IPS DF 6.9 (cell line): Measurements from ENCODE around the gene CACNA1I.
A peak's percentile ranks its signal among the peaks of the same experiment; 100 is the strongest.

Experiments
- DNase-seq: peaks from one replicate; pipeline ENCODE4 v3.0.0-alpha.2; 2013; ENCODE audit warnings: low read depth, low spot score
- H3K27ac ChIP-seq: one replicate; pipeline ENCODE4 v1.5.1; 2013; ENCODE audit warnings: low read length, control low read depth
- H3K27me3 ChIP-seq: 2 replicates; pipeline ENCODE4 v1.6.1; 2013; ENCODE audit warnings: mild to moderate bottlenecking, low read length; ENCODE audit not compliant: control insufficient read depth, insufficient read depth
- H3K36me3 ChIP-seq: 2 replicates; pipeline ENCODE4 v1.6.1; 2013; ENCODE audit warnings: low read length; ENCODE audit not compliant: control insufficient read depth, insufficient read depth
- H3K4me1 ChIP-seq: 2 replicates; pipeline ENCODE4 v1.6.1; 2013; ENCODE audit warnings: low read length; ENCODE audit not compliant: control insufficient read depth, insufficient read depth
- H3K4me3 ChIP-seq: 2 replicates; pipeline ENCODE4 v1.5.1; 2013; ENCODE audit warnings: mild to moderate bottlenecking, low read length
- H3K9me3 ChIP-seq: 2 replicates; pipeline ENCODE4 v1.6.1; 2013; ENCODE audit warnings: low read length, inconsistent platforms; ENCODE audit not compliant: control insufficient read depth, insufficient read depth
- WGBS: extraction: QIAGEN DNeasy Blood & Tissue Kit; methylation state at CpG from one replicate; pipeline ENCODE4 v1.1.7; 2013; ENCODE audit warnings: mixed read lengths, missing lambda C conversion rate; ENCODE audit not compliant: insufficient read length, insufficient coverage; 5-methylcytosine and 5-hydroxymethylcytosine counted together

The CACNA1I gene

DNA sequence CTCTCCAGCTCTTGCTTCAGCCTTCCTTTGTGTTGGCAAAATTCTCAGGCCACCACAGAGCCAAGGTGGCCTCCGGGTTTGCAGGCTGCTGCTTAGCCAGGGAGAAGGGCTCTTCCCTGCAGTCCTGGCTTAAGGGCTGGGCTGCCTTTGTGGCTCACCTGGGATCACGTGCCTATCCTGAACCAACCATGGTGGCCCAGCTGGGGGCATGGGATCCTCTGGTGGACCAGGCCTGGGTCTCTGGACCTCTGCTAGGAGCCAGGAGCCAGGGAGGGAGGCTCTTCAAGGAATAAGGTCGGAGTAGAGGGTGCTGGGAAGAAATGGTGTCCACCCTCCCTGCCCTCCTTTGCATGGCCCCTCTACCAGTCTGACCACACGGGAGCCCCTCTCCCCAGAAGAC, 43.9 kb downstream of the CACNA1I start:
- peaks cover 5% of the 10 kb centered on the region for H3K4me1 ChIP-seq
- no peak for DNase-seq
- H3K4me3 ChIP-seq, result no peak overlapping the region
- H3K36me3 ChIP-seq, result no peaks in the 10 kb centered on the region
- WGBS, result no CpG with 5 or more reads among the region's 4 CpGs
- H3K9me3 ChIP-seq, result no peaks in the 10 kb centered on the region
- H3K27ac ChIP-seq, result no peak overlapping the region
- H3K27me3 ChIP-seq, result no peaks in the 10 kb centered on the region

DNA sequence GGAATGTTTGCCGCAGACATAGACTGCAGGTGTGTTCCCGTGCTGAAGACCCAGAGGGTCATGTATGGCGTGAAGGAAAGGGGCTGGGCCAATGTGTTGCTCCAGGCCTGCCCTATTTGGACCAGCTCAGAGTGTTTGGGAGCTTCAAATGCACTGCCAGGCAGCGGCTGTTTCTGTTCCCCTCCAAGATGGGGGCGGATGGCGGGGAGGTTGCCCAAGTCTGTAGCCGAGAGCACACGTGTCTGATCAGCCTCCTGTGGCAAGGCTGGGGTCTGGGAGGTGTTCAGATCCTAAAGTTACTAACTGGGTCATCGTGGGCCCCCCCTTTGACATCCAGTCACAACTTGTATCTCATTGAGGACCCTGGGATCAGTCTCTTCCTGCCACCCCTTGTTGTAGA, 45.5 kb downstream of the CACNA1I start:
- Histone ChIP-seq H3K9me3 (no peaks in the 10 kb centered on the region), H3K4me3 (no peak overlapping the region), H3K27ac (no peak overlapping the region), H3K36me3 (no peaks in the 10 kb centered on the region), H3K4me1 (peaks cover 5% of the 10 kb centered on the region), H3K27me3 (no peaks in the 10 kb centered on the region)
- no peak for DNase-seq
- WGBS, result no CpG with 5 or more reads among the region's 9 CpGs

DNA sequence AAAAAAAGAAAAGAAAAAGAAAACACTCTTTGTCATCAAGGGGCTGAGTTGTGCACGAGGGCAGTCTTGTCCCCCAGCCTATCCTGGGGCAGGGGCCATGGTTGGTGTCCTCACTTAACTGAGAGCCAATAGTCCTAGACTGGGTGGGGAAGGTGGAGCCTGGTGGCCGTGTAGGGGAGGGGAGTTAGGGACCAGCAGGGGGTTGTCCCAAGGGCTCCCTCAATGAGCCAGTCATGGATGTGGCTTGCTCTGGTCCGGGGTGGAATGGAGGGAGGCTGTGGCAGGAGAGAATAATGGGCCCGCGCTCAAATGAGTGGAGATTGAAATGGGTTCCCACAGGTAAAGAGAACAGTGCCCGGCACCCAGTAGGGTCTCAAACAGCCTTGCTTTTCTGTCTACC, 46.2 kb downstream of the CACNA1I start:
- Histone ChIP-seq H3K36me3 (no peaks in the 10 kb centered on the region), H3K4me3 (no peak overlapping the region), H3K27me3 (no peaks in the 10 kb centered on the region), H3K4me1 (peaks cover 5% of the 10 kb centered on the region), H3K9me3 (no peaks in the 10 kb centered on the region), H3K27ac (no peak overlapping the region)
- no CpG with 5 or more reads among the region's 6 CpGs for WGBS
- no peak for DNase-seq

DNA sequence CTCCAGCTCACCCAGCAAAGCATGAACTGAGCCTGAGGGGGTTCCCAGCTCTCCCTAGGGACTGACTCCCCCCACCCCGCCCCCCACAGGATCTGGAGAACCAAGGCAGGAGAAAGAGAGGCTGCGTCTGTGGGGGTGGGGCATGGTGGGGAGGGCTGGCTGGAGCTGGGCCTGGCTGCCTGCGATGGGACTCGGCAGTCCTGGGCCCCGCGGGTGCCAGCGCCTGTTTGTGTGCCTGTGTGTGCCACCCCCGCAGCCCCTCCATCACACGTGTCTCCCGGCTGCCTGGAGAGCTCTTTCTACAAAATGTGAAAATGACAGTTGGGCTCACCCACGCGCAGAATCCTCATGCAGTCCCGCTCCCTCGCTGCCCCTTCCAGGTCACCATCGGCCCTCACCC, 46.8 kb downstream of the CACNA1I start:
- Histone ChIP-seq H3K36me3 (no peaks in the 10 kb centered on the region), H3K4me1 (peaks cover 5% of the 10 kb centered on the region), H3K9me3 (no peaks in the 10 kb centered on the region), H3K4me3 (no peak overlapping the region), H3K27me3 (no peaks in the 10 kb centered on the region), H3K27ac (no peak overlapping the region)
- no peak for DNase-seq
- WGBS, result no CpG with 5 or more reads among the region's 15 CpGs

DNA sequence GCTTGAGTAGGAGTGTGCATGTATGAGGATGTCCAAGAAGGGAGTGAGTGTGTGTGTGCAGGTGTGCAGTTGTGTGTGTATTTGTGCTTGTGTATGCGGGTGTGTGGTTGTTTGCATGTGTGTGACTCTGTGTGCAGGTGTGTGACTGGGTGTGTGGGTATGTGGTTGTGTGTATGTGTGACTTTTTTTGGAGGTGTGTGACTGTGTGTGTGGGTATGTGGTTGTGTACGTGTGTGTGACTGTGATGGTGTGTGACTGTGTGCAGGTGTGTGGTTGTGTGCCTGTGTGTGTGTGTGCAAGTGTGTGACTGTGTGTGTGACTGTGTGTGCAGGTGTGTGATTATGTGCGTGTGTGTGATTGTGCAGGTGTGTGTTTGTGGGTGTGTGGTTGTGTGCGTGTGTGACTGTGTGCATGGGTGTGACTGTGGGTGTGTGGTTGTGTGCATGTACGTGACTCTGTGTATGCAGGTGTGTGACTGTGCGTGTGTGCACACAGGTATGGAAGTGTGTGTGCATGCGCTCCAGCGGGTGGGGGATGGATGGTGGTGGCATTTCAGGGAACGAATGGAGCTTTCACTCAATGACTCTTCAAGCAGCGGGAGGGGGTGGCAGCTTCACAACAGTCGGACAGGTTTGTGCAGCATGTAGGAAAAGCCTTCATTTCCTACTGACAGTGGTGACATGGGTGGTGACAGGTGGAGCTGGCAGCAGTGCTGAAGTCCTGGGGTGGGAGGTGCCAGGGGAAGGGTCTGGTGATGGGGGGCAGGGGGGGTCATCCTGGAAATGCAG, 47.6 kb downstream of the CACNA1I start:
- Histone ChIP-seq H3K4me1 (peaks cover 7% of the 10 kb centered on the region), H3K4me3 (no peak overlapping the region), H3K9me3 (no peaks in the 10 kb centered on the region), H3K36me3 (no peaks in the 10 kb centered on the region), H3K27ac (no peak overlapping the region), H3K27me3 (no peaks in the 10 kb centered on the region)
- 100% methylated on average over 4 of the region's 11 CpGs for WGBS
- DNase-seq, result no peak

DNA sequence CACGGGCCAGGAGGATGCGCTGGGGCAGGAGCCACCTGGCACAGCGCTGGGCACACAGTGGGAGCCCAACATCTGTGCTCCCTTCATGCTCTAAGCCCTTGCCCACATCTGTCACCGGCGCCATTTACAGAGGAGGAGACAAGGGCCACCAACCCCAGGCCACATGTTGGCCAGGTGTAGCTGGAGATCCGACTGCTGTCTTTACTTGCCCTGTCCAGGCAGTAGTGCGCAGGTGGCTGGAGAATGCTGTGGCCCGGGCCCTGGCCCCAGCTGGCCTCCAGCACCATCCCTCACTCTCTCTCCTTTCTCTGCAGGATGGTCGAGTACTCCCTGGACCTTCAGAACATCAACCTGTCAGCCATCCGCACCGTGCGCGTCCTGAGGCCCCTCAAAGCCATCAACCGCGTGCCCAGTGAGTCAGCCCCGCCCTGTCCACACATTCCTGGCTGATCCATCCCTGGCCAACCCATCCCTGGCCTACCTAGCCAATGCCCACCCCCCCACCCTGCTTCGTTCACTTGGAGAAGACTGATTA, 48.5 kb downstream of the CACNA1I start:
- H3K4me3 ChIP-seq, result no peak overlapping the region
- no peak for DNase-seq
- H3K9me3 ChIP-seq, result no peaks in the 10 kb centered on the region
- no peak overlapping the region for H3K27ac ChIP-seq
- no CpG with 5 or more reads among the region's 17 CpGs for whole genome bisulfite sequencing
- no peaks in the 10 kb centered on the region for H3K36me3 ChIP-seq
- no peaks in the 10 kb centered on the region for H3K27me3 ChIP-seq
- peaks cover 7% of the 10 kb centered on the region for H3K4me1 ChIP-seq

DNA sequence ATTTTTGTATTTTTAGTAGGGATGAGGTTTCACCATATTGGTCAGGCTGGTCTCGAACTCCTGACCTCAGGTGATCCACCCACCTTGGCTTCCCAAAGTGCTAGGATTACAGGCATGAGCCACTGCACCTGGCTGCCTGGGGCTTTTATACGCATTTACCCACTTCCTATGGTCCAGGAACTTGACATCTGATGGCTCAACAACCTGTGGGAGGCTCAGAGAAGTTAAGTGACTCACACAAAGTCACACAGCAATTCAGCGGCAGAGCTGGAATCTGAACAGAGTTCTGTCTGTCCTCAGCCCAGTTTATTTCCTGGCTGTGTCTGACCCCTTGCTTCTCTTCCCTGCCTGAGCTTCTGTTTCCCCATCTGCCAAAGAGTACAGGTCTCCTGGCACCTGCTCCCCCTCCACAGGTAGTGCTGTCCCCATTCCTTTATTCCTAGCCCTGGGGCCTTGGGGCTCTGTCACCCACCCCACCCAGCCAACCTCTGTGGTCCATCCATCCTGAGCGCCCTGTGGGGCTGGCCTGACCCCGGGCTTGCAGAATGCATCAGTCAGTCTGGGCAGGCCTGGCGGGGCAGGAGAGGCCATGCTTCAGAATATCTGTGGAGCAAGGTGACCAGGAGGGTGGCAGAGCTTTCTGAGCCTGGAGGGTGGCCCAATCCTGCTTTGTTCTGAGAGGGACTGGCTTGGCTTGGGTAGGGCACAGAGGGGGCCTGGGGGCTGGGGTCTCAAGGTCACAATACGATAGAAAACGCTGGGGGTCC, 50.6 kb downstream of the CACNA1I start:
- no CpG with 5 or more reads among the region's 8 CpGs for WGBS
- Histone ChIP-seq H3K9me3 (no peaks in the 10 kb centered on the region), H3K4me1 (peaks cover 4% of the 10 kb centered on the region)

DNA sequence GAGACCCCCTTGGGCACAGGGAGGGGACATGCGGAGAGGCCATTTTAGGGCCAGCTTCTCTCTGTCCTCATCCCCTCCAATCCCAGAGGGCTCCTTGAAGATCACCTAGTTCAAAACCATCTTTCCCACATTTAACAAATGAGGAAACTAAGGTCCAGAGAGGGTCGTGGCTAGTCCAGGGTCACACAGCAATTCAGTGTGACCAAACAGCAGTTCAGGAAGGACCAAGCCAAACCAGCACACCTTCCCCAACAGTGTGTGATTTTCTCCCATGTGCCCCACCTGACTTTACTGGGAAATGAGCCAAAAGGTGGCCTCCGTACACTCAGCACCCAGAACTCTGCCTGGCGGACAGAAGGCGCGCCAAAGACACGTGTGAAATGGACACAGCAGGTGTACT, 51.3 kb downstream of the CACNA1I start:
- Histone ChIP-seq H3K36me3 (no peaks in the 10 kb centered on the region), H3K4me3 (no peak overlapping the region), H3K4me1 (peaks cover 4% of the 10 kb centered on the region), H3K27me3 (no peaks in the 10 kb centered on the region), H3K27ac (no peak overlapping the region), H3K9me3 (no peaks in the 10 kb centered on the region)
- DNase-seq, result no peak
- WGBS, result no CpG with 5 or more reads among the region's 7 CpGs

More for the DNA sequence above, 50.6 kb downstream of the CACNA1I start:
- Histone ChIP-seq H3K36me3 (no peaks in the 10 kb centered on the region), H3K4me3 (no peak overlapping the region), H3K27me3 (no peaks in the 10 kb centered on the region), H3K27ac (no peak overlapping the region)
- DNase-seq, result no peak

DNA sequence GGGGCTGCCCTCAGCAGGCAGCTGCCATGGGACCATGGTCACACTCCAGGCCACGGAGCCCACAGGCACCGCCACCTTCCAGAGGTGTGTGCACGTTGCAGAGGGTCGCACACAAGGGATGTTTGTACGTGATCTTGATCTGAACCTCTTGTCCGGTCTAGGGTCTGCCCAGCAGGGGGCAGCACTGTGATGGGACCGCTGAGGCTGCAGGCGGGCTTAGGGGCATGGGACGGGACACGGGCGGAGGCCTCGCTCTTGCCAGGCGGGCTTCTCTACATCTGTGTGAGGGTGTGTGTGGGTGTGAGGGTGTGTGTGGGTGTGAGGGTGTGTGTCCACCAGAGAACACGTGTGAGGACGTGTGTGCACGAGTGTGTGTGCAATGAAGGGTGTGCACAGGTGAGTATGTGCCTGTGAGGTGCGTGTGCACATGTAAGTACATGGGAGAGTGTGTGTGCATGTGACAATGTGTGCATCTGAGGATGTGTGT, 52.4 kb downstream of the CACNA1I start:
- peak; percentile 75 for DNase-seq
- Histone ChIP-seq H3K27ac (no peak overlapping the region), H3K27me3 (no peaks in the 10 kb centered on the region), H3K9me3 (no peaks in the 10 kb centered on the region), H3K4me1 (peaks cover 4% of the 10 kb centered on the region), H3K36me3 (no peaks in the 10 kb centered on the region), H3K4me3 (no peak overlapping the region)
- no CpG with 5 or more reads among the region's 17 CpGs for WGBS

DNA sequence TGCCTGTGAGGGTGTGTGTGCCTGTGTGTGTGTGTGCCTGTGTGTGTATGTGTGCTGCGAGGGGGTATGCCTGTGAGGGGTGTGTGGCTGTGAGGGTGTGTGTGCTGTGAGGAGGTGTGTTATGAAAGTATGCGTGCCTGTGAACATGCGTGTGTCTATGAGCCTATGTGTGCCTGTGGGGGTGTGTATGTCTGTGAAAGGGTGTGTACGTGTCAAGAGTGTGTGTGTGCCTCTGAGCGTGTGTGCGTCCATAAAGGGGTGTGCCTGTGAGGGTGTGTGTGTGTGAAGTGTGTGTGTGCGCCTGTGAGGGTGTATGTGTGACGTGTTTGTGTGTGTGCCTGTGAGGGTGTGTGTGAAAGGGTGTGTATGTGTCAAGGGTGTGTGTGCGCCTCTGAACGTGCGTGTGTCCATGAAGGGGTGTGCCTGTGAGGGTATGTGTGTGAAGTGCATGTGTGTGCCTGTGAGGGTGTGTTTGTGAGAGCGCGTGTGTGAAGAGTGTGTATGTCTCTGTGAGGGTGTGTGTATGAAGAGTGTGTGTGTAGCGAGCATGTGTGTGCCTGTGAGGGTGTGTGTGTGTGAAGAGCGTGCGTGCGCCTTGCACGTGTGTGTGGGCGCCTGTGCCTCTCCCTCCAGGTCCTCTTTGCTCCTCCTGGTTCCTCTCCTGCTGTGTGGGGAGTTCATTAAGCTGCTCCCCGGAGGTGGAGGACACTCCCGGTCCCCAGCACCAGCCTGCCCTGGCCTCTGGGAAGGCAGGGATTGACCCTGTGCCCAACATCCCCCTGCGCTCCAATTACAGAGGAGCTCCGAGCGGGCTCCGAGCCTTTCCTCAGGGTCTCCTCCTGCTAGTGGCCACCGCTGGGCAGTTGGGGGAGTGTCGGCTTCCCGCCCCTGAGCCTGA, 53.3 kb downstream of the CACNA1I start:
- DNase-seq, result no peak
- H3K36me3 ChIP-seq, result no peaks in the 10 kb centered on the region
- 100% methylated on average over 5 of the region's 28 CpGs for WGBS
- H3K4me1 ChIP-seq, result peaks cover 1% of the 10 kb centered on the region
- H3K27ac ChIP-seq, result no peak overlapping the region
- no peaks in the 10 kb centered on the region for H3K27me3 ChIP-seq
- H3K9me3 ChIP-seq, result no peaks in the 10 kb centered on the region
- no peak overlapping the region for H3K4me3 ChIP-seq
